ENCODE results near the gene ZNF277.

The ZNF277 gene

DNA sequence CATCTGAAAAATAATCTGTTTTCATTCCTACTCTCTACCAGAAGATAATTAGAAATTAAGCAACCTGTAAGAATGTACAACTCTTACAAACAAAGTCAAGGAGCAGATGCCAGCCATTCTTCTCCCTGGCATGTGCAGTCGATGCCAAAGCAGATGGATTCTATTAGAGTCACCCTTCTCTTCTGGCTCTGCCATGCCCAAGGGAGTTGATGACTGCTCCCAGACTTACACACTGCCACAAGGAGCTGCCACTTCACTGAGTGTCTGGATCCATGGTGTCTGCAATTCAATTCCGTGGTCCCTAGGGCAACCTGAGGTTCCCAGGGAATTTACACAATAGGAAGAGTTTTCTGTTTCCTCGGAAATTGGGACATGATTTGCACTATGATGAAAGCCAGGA is 154.7 kb downstream of the ZNF277 start:
- no peak for DNase-seq

- no peak for DNase-seq
Observed at GRCh38 chr7:112362053-112362650, 155.7 kb downstream of the ZNF277 start.

- peak; percentile 32 for DNase-seq
Observed at GRCh38 chr7:112362731-112363131, 156.2 kb downstream of the ZNF277 start.

DNA sequence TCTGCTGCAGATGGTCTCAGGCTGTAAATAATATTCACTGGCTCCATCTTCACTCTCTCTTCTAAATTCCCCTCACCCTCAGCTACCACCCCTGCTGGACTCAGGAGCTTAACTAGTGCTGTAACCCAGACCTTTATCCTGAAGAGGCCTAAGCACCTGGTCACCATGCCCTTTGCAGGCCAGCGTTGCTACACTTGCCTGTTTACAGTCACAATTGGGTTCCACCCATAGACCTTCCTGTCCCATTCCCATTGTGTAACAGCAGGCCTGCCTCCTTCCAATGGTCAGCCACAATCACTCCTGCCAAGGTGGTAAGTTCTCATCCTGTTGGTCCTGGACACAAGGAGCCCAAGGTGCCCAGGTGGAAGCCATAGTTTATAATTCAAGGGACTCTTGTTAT is 157.9 kb downstream of the ZNF277 start:
- DNase-seq: no peak

GRCh38 chr7:112365551-112365950 is 159.1 kb downstream of the ZNF277 start:
- DNase-seq: no peak

DNA sequence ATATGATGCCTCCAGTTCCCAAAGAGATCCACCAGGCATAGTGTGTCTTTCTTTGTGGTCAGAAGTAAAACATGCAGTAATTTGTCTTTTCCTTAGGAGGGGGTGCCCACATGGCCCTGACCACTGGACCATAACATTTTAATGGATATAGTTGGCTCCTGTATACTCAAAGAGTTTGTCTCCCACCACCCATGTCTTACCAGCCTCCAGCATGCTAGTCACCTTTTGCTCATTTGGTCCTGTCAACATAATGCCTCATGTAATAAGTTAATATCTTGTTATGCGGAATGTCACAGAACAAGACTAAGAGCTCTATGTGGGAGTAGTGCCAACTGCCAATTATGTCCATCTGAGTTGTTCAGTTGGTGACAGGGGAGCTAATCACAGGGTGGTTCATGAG is 160.4 kb downstream of the ZNF277 start:
- DNase-seq: no peak

GRCh38 chr7:112370436-112370835 is 163.9 kb downstream of the ZNF277 start:
- DNase-seq: no peak

DNA sequence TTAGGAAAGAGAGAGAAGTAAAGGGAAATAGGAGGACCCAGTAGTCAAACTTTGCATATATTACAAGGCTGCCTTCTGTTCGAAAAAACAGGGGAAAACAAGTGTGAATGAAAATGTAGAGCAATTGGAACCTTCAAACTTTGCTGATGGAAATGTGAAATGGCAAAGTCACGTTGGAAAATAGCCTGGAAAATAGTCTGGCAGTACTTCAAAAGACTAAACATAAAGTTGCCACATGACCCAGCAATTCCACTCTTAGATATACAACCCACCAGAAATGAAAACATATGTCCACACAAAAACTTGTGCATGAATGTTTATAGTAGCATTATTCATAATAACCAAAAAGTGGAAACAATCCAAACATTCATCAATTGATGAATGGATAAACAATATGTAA is 165.2 kb downstream of the ZNF277 start:
- no peak for DNase-seq

DNA sequence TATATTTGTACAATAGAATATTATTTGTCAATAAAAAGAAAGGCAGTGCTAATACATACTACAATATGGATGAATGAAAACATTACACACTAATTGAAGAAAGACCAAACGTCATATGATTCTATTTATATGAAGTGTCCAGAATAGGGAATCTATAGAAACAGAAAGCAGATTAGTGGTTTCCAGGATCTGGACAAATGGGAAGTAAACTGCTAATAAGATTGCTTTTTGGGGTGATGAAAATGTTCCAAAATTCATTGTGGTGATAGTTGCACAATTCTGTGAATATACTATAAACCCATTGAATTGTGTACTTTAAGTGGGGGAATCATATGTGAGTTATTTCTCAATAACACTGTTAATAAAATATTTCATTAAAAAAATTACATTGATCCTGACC is 165.6 kb downstream of the ZNF277 start:
- DNase-seq: no peak

- DNase-seq: no peak
Observed at GRCh38 chr7:112377593-112377992, 171.1 kb downstream of the ZNF277 start.

- DNase-seq: no peak
Observed at GRCh38 chr7:112381311-112382091, 175.0 kb downstream of the ZNF277 start.

GRCh38 chr7:112383671-112384417 is 177.3 kb downstream of the ZNF277 start:
- no peak for DNase-seq

DNA sequence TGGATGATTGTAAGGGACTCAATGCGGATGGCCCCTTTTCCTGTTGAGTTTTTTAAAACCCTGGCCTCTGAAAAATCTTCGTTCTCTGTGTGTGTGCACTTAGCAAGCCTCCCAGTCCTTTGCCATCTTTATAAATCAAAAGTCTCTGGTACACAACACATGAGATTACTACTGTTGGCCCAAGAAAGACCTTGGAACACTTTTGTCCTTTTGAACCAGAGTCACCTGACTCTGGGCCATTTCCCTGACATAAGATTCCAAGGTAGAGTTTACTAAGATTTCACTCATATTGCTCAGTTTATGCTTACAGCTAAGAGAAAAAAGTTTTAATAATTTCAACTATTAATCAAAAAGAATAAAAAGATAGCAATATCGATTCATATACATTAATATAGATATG is 179.0 kb downstream of the ZNF277 start:
- DNase-seq: no peak

DNA sequence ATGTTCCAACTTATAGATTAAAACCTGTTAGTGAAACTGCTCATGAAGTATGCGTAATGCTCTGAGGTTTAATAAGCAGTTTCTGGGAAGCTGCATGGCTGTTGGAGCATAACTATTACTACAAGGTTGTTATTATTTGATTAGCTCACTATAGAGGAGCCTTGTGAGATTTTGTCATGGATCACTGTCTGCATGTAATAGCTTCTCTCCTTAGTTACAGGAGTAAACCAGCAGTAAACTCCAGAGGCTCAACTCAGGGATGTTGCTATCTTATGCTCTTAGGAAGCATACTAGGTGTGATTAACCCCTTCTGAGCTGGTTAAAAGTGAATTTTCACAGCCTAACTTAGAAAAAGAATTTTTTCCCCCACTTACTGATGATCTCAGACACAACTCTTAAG is 180.1 kb downstream of the ZNF277 start:
- DNase-seq: no peak

- no peak for DNase-seq
Observed at GRCh38 chr7:112390167-112390566, 183.7 kb downstream of the ZNF277 start.

DNA sequence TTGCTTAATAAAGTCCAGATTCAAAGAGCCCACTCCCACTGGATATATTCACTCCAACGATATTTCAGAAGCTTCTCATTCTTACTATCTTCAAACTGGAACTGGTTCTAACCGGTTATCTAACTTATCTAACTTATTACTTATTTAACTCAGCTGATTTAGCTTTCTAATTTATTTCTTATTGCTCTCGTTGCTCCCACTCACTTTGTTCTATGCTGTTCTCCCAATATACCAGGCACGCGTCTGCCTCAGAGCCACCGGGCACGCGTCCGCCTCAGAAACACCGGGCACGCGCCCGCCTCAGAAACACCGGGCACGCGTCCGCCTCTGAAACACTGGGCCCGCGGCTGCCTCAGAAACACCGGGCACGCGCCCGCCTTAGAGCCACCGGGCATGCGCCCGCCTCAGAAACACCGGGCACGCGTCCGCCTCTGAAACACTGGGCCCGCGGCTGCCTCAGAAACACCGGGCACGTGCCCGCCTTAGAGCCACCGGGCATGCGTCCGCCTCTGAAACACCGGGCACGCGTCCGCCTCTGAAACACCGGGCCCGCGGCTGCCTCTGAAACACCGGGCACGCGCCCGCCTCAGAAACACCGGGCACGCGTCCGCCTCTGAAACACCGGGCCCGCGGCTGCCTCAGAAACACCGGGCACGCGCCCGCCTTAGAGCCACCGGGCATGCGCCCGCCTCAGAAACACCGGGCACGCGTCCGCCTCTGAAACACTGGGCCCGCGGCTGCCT is 184.8 kb downstream of the ZNF277 start:
- peak; percentile 40 for DNase-seq

GRCh38 chr7:112391841-112392286 is 185.4 kb downstream of the ZNF277 start:
- DNase-seq: peak; percentile 39
